SJSA1 (cell line): ENCODE measurements around the gene PNCK. TPM values are rescaled to one million over a fixed set of nuclear protein-coding genes. Genes with fewer than 3 reads are reported as not detected.
"Not testable (repeated sequence)": the region's sequence is repeated elsewhere in the genome, so short reads cannot be mapped to it uniquely, and the experiment has no call there.

Experiments used
- DNase-seq, 2 experiments: peaks; one replicate each; pipeline ENCODE4 v3.0.0-alpha.2; 2015 to 2020; ENCODE audit warnings: low spot score in 2 of 2, low read depth in 1 of 2
- H3K27ac ChIP-seq: fragments of 250-450 bp; sonication (Bioruptor Pico); 2 replicates; pipeline ENCODE4 v1.5.1; 2020; ENCODE audit warnings: mild to moderate bottlenecking, moderate library complexity
- H3K27me3 ChIP-seq: fragments of 250-450 bp; sonication (Bioruptor Pico); replicated peaks from 2 replicates; pipeline ENCODE4 v1.5.1; 2020; ENCODE audit warnings: mild to moderate bottlenecking, moderate library complexity
- H3K36me3 ChIP-seq: fragments of 250-450 bp; sonication (Bioruptor Pico); 2 replicates; pipeline ENCODE4 v1.5.1; 2020; ENCODE audit warnings: mild to moderate bottlenecking
- H3K4me1 ChIP-seq: fragments of 250-450 bp; sonication (Bioruptor Pico); replicated peaks from 2 replicates; pipeline ENCODE4 v1.6.1; 2021; ENCODE audit warnings: mild to moderate bottlenecking
- H3K4me3 ChIP-seq: fragments of 250-450 bp; sonication (Bioruptor Pico); 2 replicates; pipeline ENCODE4 v1.5.1; 2020; ENCODE audit warnings: mild to moderate bottlenecking
- H3K9me3 ChIP-seq: fragments of 250-450 bp; sonication (Bioruptor Pico); replicated peaks from 2 replicates; pipeline ENCODE4 v1.5.1; 2020; ENCODE audit warnings: mild to moderate bottlenecking
- total RNA-seq: library from RNA; depleted of rRNA; stranded (reverse); fragments of >200 nt; shearing (Covaris generic); gene quantifications from 2 replicates; pipeline ENCODE4 v1.2.3, GENCODE V29; 2014

The PNCK gene
- total RNA-seq, 1 experiment from 2014 or later: not detected

GRCh38 chrX:153694256-153694655 is 20.6 kb upstream of the PNCK start:
- H3K27ac ChIP-seq, H3K4me1 ChIP-seq, DNase-seq, H3K4me3 ChIP-seq, H3K36me3 ChIP-seq, H3K9me3 ChIP-seq, H3K27me3 ChIP-seq: not testable (repeated sequence)

GRCh38 chrX:153693216-153694086 is 19.8 kb upstream of the PNCK start:
- no peak for DNase-seq
- no peak overlapping the region for H3K27ac ChIP-seq
- H3K27me3 ChIP-seq: no peaks in the 10 kb centered on the region
- no peak overlapping the region for H3K4me3 ChIP-seq
- H3K4me1 ChIP-seq: no peaks in the 10 kb centered on the region
- no peaks in the 10 kb centered on the region for H3K9me3 ChIP-seq
- H3K36me3 ChIP-seq: no peaks in the 10 kb centered on the region

GRCh38 chrX:153692611-153693156 is 19.1 kb upstream of the PNCK start:
- no peaks in the 10 kb centered on the region for H3K36me3 ChIP-seq
- H3K4me3 ChIP-seq: no peak overlapping the region
- H3K4me1 ChIP-seq: no peaks in the 10 kb centered on the region
- H3K27ac ChIP-seq: no peak overlapping the region
- no peaks in the 10 kb centered on the region for H3K27me3 ChIP-seq
- no peaks in the 10 kb centered on the region for H3K9me3 ChIP-seq
- DNase-seq: no peak

GRCh38 chrX:153692003-153692402 is 18.4 kb upstream of the PNCK start:
- no peaks in the 10 kb centered on the region for H3K36me3 ChIP-seq
- H3K4me3 ChIP-seq: no peak overlapping the region
- no peak for DNase-seq
- no peaks in the 10 kb centered on the region for H3K4me1 ChIP-seq
- no peaks in the 10 kb centered on the region for H3K27me3 ChIP-seq
- no peaks in the 10 kb centered on the region for H3K9me3 ChIP-seq
- H3K27ac ChIP-seq: no peak overlapping the region

GRCh38 chrX:153691032-153691827 is 17.6 kb upstream of the PNCK start:
- H3K27me3 ChIP-seq, H3K4me3 ChIP-seq, DNase-seq, H3K36me3 ChIP-seq, H3K27ac ChIP-seq, H3K9me3 ChIP-seq, H3K4me1 ChIP-seq: not testable (repeated sequence)

- no peaks in the 10 kb centered on the region for H3K4me1 ChIP-seq
- no peak for DNase-seq
- no peaks in the 10 kb centered on the region for H3K36me3 ChIP-seq
- no peak overlapping the region for H3K27ac ChIP-seq
- H3K9me3 ChIP-seq: no peaks in the 10 kb centered on the region
- H3K27me3 ChIP-seq: no peaks in the 10 kb centered on the region
- no peak overlapping the region for H3K4me3 ChIP-seq
Observed at GRCh38 chrX:153690466-153690865, 16.9 kb upstream of the PNCK start.

- H3K27ac ChIP-seq: no peak overlapping the region
Observed at GRCh38 chrX:153689654-153690465, 16.2 kb upstream of the PNCK start.

GRCh38 chrX:153688911-153689590 is 15.4 kb upstream of the PNCK start:
- H3K9me3 ChIP-seq: no peaks in the 10 kb centered on the region
- H3K4me1 ChIP-seq: no peaks in the 10 kb centered on the region
- no peak overlapping the region for H3K27ac ChIP-seq
- H3K4me3 ChIP-seq: no peak overlapping the region
- no peaks in the 10 kb centered on the region for H3K27me3 ChIP-seq
- DNase-seq: no peak
- H3K36me3 ChIP-seq: no peaks in the 10 kb centered on the region

More at GRCh38 chrX:153689654-153690465, 16.2 kb upstream of the PNCK start:
- no peak for DNase-seq
- H3K4me3 ChIP-seq: no peak overlapping the region
- no peaks in the 10 kb centered on the region for H3K27me3 ChIP-seq
- no peaks in the 10 kb centered on the region for H3K9me3 ChIP-seq
- no peaks in the 10 kb centered on the region for H3K4me1 ChIP-seq
- no peaks in the 10 kb centered on the region for H3K36me3 ChIP-seq

- no peak overlapping the region for H3K27ac ChIP-seq
Observed at GRCh38 chrX:153688506-153688905, 14.9 kb upstream of the PNCK start.

GRCh38 chrX:153688071-153688470 is 14.5 kb upstream of the PNCK start:
- Histone ChIP-seq H3K9me3 (no peaks in the 10 kb centered on the region), H3K27me3 (no peaks in the 10 kb centered on the region), H3K36me3 (no peaks in the 10 kb centered on the region), H3K4me3 (no peak overlapping the region), H3K4me1 (no peaks in the 10 kb centered on the region), H3K27ac (no peak overlapping the region)
- no peak for DNase-seq

More at GRCh38 chrX:153688506-153688905, 14.9 kb upstream of the PNCK start:
- H3K4me3 ChIP-seq: no peak overlapping the region
- no peak for DNase-seq
- no peaks in the 10 kb centered on the region for H3K4me1 ChIP-seq
- no peaks in the 10 kb centered on the region for H3K27me3 ChIP-seq
- H3K9me3 ChIP-seq: no peaks in the 10 kb centered on the region
- H3K36me3 ChIP-seq: no peaks in the 10 kb centered on the region

- peak; percentile 29 to 60 for DNase-seq
- no peak within 1 kb of the TSS for H3K27ac ChIP-seq
- H3K9me3 ChIP-seq: no peaks in the 10 kb centered on the region
- no peaks in the 10 kb centered on the region for H3K27me3 ChIP-seq
- no peaks in the 10 kb centered on the region for H3K4me1 ChIP-seq
- H3K36me3 ChIP-seq: no peaks in the 10 kb centered on the region
- no peak within 1 kb of the TSS for H3K4me3 ChIP-seq
Observed at GRCh38 chrX:153687121-153688039, 13.8 kb upstream of the PNCK start, which contains the start of gene SLC6A8. Gene SLC6A8, plus strand, starts transcription at chrX:153687926. Its CDS starts 649 bp downstream, at chrX:153688575.

GRCh38 chrX:153686711-153687110 is 13.1 kb upstream of the PNCK start:
- Histone ChIP-seq H3K4me1 (no peaks in the 10 kb centered on the region), H3K4me3 (no peak overlapping the region), H3K36me3 (no peaks in the 10 kb centered on the region), H3K27ac (no peak overlapping the region), H3K27me3 (no peaks in the 10 kb centered on the region), H3K9me3 (no peaks in the 10 kb centered on the region)
- DNase-seq: no peak
